SK-N-SH (cell line): Measurements from ENCODE around the gene CAPZA2. TPM values are rescaled to one million over a fixed set of nuclear protein-coding genes. Genes with fewer than 3 reads are reported as not detected.

Experiments
- CTCF ChIA-PET: fragments of 300-600, 350-600 bp; formaldehyde crosslinking; extraction: SDS; loops from one replicate; lab custom pipeline; 2021; lab: Yijun Ruan, JAX
- POLR2A ChIA-PET: fragments of 350-600 bp; sonication (Branson Sonifier 250); formaldehyde crosslinking; extraction: SDS; loops from one replicate; lab custom pipeline; 2020; ENCODE audit warnings: antibody characterized with exemption, inconsistent platforms; lab: Yijun Ruan, JAX
- DNase-seq: peaks from one replicate; pipeline ENCODE4 v3.0.0; 2012
- H2AFZ ChIP-seq: fragments of 200-600 bp; sonication (generic); 2 replicates; pipeline ENCODE4 v1.8.1; 2016; ENCODE audit warnings: antibody characterized with exemption, mild to moderate bottlenecking, low read depth
- H3F3A ChIP-seq: fragments of 200-600 bp; sonication (generic); replicated peaks from 2 replicates; pipeline ENCODE3; 2016; ENCODE audit warnings: antibody characterized with exemption, mild to moderate bottlenecking; ENCODE audit not compliant: insufficient read depth
- H3K27ac ChIP-seq, 2 experiments: fragments of 200-500 bp in 1 of 2; fragments of 200-600 bp in 1 of 2; sonication (Bioruptor generic) in 1 of 2; sonication (generic), shearing (Covaris generic) in 1 of 2; 2 replicates each; pipeline versions ENCODE4 v1.5.1 to v1.6.1; 2014 to 2016; ENCODE audit warnings: low read depth in 2 of 2, inconsistent platforms in 1 of 2, low read length in 1 of 2, mild to moderate bottlenecking in 1 of 2, mixed read lengths in 1 of 2
- H3K27me3 ChIP-seq: fragments of 200-600 bp; sonication (generic), shearing (Covaris generic); 2 replicates; pipeline ENCODE4 v1.6.1; 2016; ENCODE audit warnings: mixed run types; ENCODE audit not compliant: insufficient read depth
- H3K36me3 ChIP-seq, 2 experiments: fragments of 200-500 bp in 1 of 2; fragments of 200-600 bp in 1 of 2; sonication (Bioruptor generic) in 1 of 2; sonication (generic) in 1 of 2; replicated peaks in 1 of 2; 2 replicates each; pipeline versions ENCODE3 to v1.5.1; 2014 to 2016; ENCODE audit warnings: low read length in 1 of 2, mild to moderate bottlenecking in 1 of 2; ENCODE audit not compliant: insufficient read depth in 2 of 2, control insufficient read depth in 1 of 2
- H3K4me1 ChIP-seq, 2 experiments: fragments of 200-500 bp in 1 of 2; fragments of 200-600 bp in 1 of 2; sonication (Bioruptor generic) in 1 of 2; sonication (generic), shearing (Covaris generic) in 1 of 2; 2 replicates each; pipeline versions ENCODE4 v1.5.1 to v1.6.1; 2014 to 2016; ENCODE audit warnings: low read depth in 1 of 2, low read length in 1 of 2, mixed run types in 1 of 2; ENCODE audit not compliant: insufficient read depth in 2 of 2, control insufficient read depth in 1 of 2
- H3K4me2 ChIP-seq: fragments of 200-600 bp; sonication (generic), shearing (Covaris generic); 2 replicates; pipeline ENCODE4 v1.6.1; 2017; ENCODE audit warnings: mixed run types
- H3K4me3 ChIP-seq, 2 experiments: fragments of 200-500 bp in 1 of 2; fragments of 200-600 bp in 1 of 2; sonication (Bioruptor generic) in 1 of 2; sonication (generic), shearing (Covaris generic) in 1 of 2; 2 replicates each; pipeline versions ENCODE4 v1.5.1 to v1.8.1; 2014 to 2016; ENCODE audit warnings: low read depth in 2 of 2, inconsistent platforms in 1 of 2, low read length in 1 of 2, mild to moderate bottlenecking in 1 of 2, mixed read lengths in 1 of 2, moderate library complexity in 1 of 2
- H3K79me2 ChIP-seq: fragments of 200-600 bp; sonication (generic); 2 replicates; pipeline ENCODE4 v1.8.1; 2017; ENCODE audit warnings: mild to moderate bottlenecking; ENCODE audit not compliant: insufficient read depth
- H3K9ac ChIP-seq: fragments of 200-600 bp; sonication (generic); 2 replicates; pipeline ENCODE4 v1.6.1; 2017; ENCODE audit warnings: mixed run types
- H3K9me2 ChIP-seq: fragments of 200-600 bp; sonication (generic); 2 replicates; pipeline ENCODE4 v1.6.1; 2017; ENCODE audit warnings: mixed run types
- H3K9me3 ChIP-seq: fragments of 200-600 bp; sonication (generic); 2 replicates; pipeline ENCODE4 v1.6.1; 2017; ENCODE audit warnings: mixed run types, mild to moderate bottlenecking, moderate library complexity
- H4K20me1 ChIP-seq: fragments of 200-600 bp; sonication (generic); 2 replicates; pipeline ENCODE4 v1.6.1; 2017; ENCODE audit warnings: mild to moderate bottlenecking, mixed run types; ENCODE audit not compliant: insufficient read depth
- ELF1 ChIP-seq: IDR thresholded peaks from 2 replicates; pipeline ENCODE4 v1.4.0; 2012
- EP300 ChIP-seq, 2 experiments: IDR thresholded peaks; 2 replicates each; pipeline versions ENCODE4 v1.4.0 to v1.6.1; 2012; ENCODE audit warnings: borderline replicate concordance in 1 of 2, low read depth in 1 of 2, low read length in 1 of 2
- EZH2phosphoT487 ChIP-seq: fragments of 200-600 bp; sonication (generic); IDR thresholded peaks from 2 replicates; pipeline ENCODE4 v1.6.1; 2017; ENCODE audit warnings: low read depth, mixed run types, mild to moderate bottlenecking, antibody characterized with exemption, moderate library complexity, borderline replicate concordance
- FOSL2 ChIP-seq: IDR thresholded peaks from 2 replicates; pipeline ENCODE4 v1.4.0; 2012; ENCODE audit warnings: low read depth, mild to moderate bottlenecking, moderate library complexity, borderline replicate concordance
- FOXJ3 ChIP-seq: sonication (generic); formaldehyde crosslinking; IDR thresholded peaks from 2 replicates; pipeline ENCODE4 v1.5.1; 2020; ENCODE audit warnings: mild to moderate bottlenecking, missing genetic modification reagents
- FOXM1 ChIP-seq: IDR thresholded peaks from 2 replicates; pipeline ENCODE4 v1.4.0; 2012; ENCODE audit warnings: low read depth, mild to moderate bottlenecking
- NFIC ChIP-seq: IDR thresholded peaks from 2 replicates; pipeline ENCODE4 v1.4.0; 2012; ENCODE audit warnings: borderline replicate concordance
- NRF1 ChIP-seq: IDR thresholded peaks from 2 replicates; pipeline ENCODE4 v1.6.1; 2012; ENCODE audit warnings: low read depth, mild to moderate bottlenecking, low read length
- RAD21 ChIP-seq: IDR thresholded peaks from 2 replicates; pipeline ENCODE4 v1.6.1; 2012; ENCODE audit warnings: mild to moderate bottlenecking, low read length
- SIN3A ChIP-seq: IDR thresholded peaks from 2 replicates; pipeline ENCODE4 v1.6.1; 2012; ENCODE audit warnings: low read depth, mild to moderate bottlenecking, low read length, moderate library complexity, borderline replicate concordance
- SMC3 ChIP-seq: IDR thresholded peaks from 2 replicates; pipeline ENCODE4 v1.6.1; 2012; ENCODE audit warnings: low read depth, low read length, improper control_type of control experiment
- TEAD4 ChIP-seq: IDR thresholded peaks from 2 replicates; pipeline ENCODE4 v1.4.0; 2012; ENCODE audit warnings: mild to moderate bottlenecking, borderline replicate concordance; ENCODE audit not compliant: insufficient read depth
- YY1 ChIP-seq: IDR thresholded peaks from 2 replicates; pipeline ENCODE4 v1.4.0; 2012; ENCODE audit warnings: low read depth, mild to moderate bottlenecking
- WGBS: methylation state at CpG from one replicate; pipeline ENCODE4 v1.1.6; 2017; ENCODE audit warnings: low lambda C conversion rate; 5-methylcytosine and 5-hydroxymethylcytosine counted together
- polyA plus RNA-seq, 3 experiments: library from polyadenylated mRNA; depleted of rRNA; stranded (reverse); fragments of >200 nt; gene quantifications; 2 replicates each; pipeline ENCODE4 v1.2.3, GENCODE V29; 2012
- TF ChIP-seq, protein P1 (sequence below): IDR thresholded peaks from 2 replicates; pipeline ENCODE4 v1.4.0; 2012; ENCODE audit warnings: low read depth, borderline replicate concordance
- TF ChIP-seq, protein P2 (sequence below): IDR thresholded peaks from 2 replicates; pipeline ENCODE4; 2012
- TF ChIP-seq, protein P3 (sequence below): fragments of 150-350 bp; IDR thresholded peaks from 2 replicates; pipeline ENCODE4 v1.6.1; 2017; ENCODE audit warnings: antibody characterized with exemption, low read length, low read depth, borderline replicate concordance
- TF ChIP-seq, protein P4 (sequence below): fragments of 150-350 bp; IDR thresholded peaks from 2 replicates; pipeline ENCODE4 v1.6.1; 2016; ENCODE audit warnings: mild to moderate bottlenecking, low read depth, low read length
- TF ChIP-seq, protein P5 (sequence below): fragments of 200-600 bp; sonication (generic); IDR thresholded peaks from 2 replicates; pipeline ENCODE4 v1.6.1; 2017; ENCODE audit warnings: antibody characterized with exemption, mild to moderate bottlenecking, moderate library complexity
- TF ChIP-seq, protein P6 (sequence below): IDR thresholded peaks from 2 replicates; pipeline ENCODE4 v1.4.0; 2012; ENCODE audit warnings: low read depth, borderline replicate concordance

The CAPZA2 gene
- polyA plus RNA-seq, 1 of the 3 experiments (the other 2 are of a cell fraction), result 44.6 TPM

DNA sequence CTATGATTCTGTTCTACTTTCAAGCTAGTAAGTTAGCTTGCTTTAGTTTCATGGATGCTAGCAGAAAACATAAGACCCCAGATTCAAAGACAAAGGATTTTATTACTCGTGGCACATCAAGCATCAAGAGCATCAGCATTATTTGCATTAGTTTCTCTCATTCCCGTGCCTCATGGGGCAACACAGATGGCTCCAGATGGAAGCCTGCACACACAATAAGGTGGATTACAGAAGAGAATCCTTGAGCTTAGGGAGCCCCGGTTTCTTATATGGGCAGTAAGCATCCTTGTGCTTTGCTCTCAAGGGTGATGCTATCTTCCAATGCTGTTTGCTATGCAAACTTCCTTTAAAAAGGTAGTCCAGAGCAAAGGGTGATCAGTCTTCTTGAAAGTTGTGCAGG, 10.7 kb upstream of the CAPZA2 start:
- ChIA-PET CTCF (no interaction called here), POLR2A (no interaction called here)
- Histone ChIP-seq H3K4me2 (no peak overlapping the region), H3K27me3 (peaks cover 40% of the 10 kb centered on the region; the same call in 1 of the 2 replicates), H4K20me1 (no peaks in the 10 kb centered on the region), H3F3A (no peaks in the 10 kb centered on the region), H3K9ac (no peak overlapping the region), H2AFZ (no peak overlapping the region), H3K27ac (no peak overlapping the region), H3K36me3 (no peaks in the 10 kb centered on the region), H3K4me3 (no peak overlapping the region), H3K9me2 (no peaks in the 10 kb centered on the region), H3K9me3 (no peaks in the 10 kb centered on the region), H3K79me2 (no peaks in the 10 kb centered on the region), H3K4me1 (no peaks in the 10 kb centered on the region)
- no peak for DNase-seq
- TF ChIP-seq, protein P1, sequence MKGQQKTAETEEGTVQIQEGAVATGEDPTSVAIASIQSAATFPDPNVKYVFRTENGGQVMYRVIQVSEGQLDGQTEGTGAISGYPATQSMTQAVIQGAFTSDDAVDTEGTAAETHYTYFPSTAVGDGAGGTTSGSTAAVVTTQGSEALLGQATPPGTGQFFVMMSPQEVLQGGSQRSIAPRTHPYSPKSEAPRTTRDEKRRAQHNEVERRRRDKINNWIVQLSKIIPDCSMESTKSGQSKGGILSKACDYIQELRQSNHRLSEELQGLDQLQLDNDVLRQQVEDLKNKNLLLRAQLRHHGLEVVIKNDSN, result no peak
- no peak for TF ChIP-seq ELF1
- TF ChIP-seq FOSL2, result no peak
- TF ChIP-seq NFIC, result no peak
- TF ChIP-seq, protein P2, sequence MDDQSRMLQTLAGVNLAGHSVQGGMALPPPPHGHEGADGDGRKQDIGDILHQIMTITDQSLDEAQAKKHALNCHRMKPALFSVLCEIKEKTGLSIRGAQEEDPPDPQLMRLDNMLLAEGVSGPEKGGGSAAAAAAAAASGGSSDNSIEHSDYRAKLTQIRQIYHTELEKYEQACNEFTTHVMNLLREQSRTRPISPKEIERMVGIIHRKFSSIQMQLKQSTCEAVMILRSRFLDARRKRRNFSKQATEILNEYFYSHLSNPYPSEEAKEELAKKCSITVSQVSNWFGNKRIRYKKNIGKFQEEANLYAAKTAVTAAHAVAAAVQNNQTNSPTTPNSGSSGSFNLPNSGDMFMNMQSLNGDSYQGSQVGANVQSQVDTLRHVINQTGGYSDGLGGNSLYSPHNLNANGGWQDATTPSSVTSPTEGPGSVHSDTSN, result no peak
- no peak for TF ChIP-seq FOXJ3 (CRISPR knock-in tag)
- TF ChIP-seq YY1, result no peak
- TF ChIP-seq EP300 (IDR thresholded peaks at IDR 0.05; ENCODE audit: borderline replicate concordance in 1 of 2, low read depth in 1 of 2, low read length in 1 of 2), result no peak
- TF ChIP-seq, protein P3, sequence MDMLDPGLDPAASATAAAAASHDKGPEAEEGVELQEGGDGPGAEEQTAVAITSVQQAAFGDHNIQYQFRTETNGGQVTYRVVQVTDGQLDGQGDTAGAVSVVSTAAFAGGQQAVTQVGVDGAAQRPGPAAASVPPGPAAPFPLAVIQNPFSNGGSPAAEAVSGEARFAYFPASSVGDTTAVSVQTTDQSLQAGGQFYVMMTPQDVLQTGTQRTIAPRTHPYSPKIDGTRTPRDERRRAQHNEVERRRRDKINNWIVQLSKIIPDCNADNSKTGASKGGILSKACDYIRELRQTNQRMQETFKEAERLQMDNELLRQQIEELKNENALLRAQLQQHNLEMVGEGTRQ, result no peak
- TF ChIP-seq, protein P4, sequence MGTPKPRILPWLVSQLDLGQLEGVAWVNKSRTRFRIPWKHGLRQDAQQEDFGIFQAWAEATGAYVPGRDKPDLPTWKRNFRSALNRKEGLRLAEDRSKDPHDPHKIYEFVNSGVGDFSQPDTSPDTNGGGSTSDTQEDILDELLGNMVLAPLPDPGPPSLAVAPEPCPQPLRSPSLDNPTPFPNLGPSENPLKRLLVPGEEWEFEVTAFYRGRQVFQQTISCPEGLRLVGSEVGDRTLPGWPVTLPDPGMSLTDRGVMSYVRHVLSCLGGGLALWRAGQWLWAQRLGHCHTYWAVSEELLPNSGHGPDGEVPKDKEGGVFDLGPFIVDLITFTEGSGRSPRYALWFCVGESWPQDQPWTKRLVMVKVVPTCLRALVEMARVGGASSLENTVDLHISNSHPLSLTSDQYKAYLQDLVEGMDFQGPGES, result no peak
- no peak for TF ChIP-seq FOXM1
- no peak for TF ChIP-seq NRF1
- no peak for TF ChIP-seq EZH2phosphoT487
- TF ChIP-seq RAD21, result no peak
- TF ChIP-seq SIN3A, result no peak
- no peak for TF ChIP-seq SMC3
- TF ChIP-seq, protein P5, sequence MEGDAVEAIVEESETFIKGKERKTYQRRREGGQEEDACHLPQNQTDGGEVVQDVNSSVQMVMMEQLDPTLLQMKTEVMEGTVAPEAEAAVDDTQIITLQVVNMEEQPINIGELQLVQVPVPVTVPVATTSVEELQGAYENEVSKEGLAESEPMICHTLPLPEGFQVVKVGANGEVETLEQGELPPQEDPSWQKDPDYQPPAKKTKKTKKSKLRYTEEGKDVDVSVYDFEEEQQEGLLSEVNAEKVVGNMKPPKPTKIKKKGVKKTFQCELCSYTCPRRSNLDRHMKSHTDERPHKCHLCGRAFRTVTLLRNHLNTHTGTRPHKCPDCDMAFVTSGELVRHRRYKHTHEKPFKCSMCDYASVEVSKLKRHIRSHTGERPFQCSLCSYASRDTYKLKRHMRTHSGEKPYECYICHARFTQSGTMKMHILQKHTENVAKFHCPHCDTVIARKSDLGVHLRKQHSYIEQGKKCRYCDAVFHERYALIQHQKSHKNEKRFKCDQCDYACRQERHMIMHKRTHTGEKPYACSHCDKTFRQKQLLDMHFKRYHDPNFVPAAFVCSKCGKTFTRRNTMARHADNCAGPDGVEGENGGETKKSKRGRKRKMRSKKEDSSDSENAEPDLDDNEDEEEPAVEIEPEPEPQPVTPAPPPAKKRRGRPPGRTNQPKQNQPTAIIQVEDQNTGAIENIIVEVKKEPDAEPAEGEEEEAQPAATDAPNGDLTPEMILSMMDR, result no peak
- TF ChIP-seq TEAD4, result no peak
- TF ChIP-seq, protein P6, sequence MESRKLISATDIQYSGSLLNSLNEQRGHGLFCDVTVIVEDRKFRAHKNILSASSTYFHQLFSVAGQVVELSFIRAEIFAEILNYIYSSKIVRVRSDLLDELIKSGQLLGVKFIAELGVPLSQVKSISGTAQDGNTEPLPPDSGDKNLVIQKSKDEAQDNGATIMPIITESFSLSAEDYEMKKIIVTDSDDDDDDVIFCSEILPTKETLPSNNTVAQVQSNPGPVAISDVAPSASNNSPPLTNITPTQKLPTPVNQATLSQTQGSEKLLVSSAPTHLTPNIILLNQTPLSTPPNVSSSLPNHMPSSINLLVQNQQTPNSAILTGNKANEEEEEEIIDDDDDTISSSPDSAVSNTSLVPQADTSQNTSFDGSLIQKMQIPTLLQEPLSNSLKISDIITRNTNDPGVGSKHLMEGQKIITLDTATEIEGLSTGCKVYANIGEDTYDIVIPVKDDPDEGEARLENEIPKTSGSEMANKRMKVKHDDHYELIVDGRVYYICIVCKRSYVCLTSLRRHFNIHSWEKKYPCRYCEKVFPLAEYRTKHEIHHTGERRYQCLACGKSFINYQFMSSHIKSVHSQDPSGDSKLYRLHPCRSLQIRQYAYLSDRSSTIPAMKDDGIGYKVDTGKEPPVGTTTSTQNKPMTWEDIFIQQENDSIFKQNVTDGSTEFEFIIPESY, result no peak
- 20% methylated on average over 3 of the region's 3 CpGs for WGBS
